Activated CD8-positive, alpha-beta memory T cell treated with anti-CD3 and anti-CD28 coated beads, Interleukin-2, amount 50 U/mL, for 1 hour (primary cell): ENCODE measurements around the gene PRSS38.

ENCODE experiments used
- DNase-seq: peaks from one replicate; pipeline ENCODE4 v3.0.0-alpha.2; 2020; ENCODE audit errors: extremely low read depth

PRSS38 gene

DNA sequence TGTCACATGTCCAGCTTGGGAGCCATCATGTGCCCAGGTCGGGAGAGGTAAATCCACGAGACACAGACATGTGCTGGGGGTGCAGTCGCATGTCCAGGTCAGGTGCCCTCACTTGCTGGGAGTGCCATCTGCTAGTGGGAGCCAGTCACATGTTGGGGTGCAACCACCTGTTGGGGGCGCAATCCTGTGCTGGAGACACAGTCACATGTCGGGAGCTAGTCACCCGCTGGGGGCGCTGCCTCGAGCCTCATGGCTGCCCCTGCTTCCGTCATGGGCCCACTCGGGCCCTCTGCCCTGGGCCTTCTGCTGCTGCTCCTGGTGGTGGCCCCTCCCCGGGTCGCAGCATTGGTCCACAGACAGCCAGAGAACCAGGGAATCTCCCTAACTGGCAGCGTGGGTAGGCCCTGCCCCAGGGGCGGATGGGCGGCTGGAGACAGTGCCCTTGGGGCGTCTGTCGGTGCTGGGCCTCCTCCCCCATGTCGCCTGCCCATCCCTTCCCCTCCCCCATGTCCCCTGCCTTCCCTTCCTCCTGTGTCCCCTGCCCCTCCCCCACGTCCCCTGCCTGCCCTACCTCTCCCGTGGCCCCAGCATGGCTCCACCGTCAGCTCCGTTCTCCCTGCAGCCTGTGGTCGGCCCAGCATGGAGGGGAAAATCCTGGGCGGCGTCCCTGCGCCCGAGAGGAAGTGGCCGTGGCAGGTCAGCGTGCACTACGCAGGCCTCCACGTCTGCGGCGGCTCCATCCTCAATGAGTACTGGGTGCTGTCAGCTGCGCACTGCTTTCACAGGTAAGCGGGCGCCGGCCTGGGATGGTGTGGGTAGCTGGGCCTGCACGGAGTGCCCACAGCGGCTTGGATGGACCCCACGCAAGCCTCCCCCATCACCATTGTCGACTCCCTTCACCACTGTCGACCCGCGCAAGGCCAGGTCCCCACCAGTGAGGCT is at the start of gene PRSS38:
Gene PRSS38 (plus strand): TSS at position 208 of the 942 bp plus-strand sequence. CDS start 42 bp downstream, at position 250.
- DNase-seq, result no peak

DNA sequence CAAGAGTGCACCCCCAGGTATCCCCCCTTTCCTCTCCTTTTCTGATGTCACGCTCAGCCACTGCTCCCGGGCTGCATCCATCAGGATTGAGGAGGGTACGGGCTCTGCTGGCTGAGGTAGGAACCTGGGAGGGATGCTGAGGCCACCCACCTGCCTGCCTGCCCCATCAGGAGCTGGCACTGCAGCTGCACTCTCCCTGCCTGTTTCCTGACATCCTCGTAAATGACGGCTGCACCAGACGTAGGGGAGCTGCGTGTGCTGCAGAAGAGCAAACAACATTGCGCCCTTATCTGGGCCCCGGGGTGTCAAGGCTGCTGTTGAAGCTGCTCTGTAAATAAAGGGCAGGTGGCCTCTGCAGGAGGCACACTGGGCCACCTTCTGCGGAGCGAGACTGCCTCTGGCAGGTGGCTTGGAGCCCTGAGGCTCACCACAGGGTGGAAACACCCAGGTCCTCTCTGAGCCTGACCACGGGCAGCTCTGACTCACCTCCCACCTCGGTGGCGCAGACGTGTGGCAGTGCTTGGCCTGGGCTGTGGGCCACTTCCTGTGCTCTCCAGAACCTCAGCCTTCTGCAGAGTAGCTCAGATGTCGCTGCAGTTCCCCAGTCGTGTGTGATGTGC is 49.4 kb upstream of the PRSS38 start:
- DNase-seq, result peak; percentile 61

DNA sequence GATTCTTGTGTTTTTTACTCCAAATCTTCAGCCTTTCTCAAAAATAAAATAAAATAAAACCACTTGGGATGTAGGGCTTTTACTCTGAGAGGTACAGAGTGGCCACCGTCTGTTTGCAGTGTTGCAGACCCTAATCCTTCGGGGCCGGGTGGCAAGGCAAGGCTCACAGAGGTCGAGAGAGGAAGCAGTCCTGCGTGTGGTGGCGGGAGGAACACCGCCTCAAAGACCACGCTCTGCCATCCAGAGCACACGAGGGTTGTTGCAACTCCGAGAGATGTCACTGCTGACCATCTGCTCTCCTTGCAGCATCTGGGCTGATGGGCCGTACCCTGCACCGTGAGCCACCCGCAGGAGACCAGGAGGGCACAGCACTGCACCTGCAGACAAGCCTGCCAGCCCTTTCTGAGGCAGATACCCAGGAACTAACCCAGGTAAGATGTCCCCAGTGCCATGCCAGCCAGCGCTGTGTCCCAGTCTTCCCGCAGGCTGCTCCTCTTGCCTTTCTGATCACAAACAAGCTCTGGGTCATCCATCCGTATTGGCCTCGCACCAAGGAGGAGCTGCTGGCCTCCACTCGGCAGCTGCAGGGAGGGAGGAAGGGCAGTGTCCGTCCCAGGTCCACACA is 48.7 kb upstream of the PRSS38 start:
- no peak for DNase-seq

DNA sequence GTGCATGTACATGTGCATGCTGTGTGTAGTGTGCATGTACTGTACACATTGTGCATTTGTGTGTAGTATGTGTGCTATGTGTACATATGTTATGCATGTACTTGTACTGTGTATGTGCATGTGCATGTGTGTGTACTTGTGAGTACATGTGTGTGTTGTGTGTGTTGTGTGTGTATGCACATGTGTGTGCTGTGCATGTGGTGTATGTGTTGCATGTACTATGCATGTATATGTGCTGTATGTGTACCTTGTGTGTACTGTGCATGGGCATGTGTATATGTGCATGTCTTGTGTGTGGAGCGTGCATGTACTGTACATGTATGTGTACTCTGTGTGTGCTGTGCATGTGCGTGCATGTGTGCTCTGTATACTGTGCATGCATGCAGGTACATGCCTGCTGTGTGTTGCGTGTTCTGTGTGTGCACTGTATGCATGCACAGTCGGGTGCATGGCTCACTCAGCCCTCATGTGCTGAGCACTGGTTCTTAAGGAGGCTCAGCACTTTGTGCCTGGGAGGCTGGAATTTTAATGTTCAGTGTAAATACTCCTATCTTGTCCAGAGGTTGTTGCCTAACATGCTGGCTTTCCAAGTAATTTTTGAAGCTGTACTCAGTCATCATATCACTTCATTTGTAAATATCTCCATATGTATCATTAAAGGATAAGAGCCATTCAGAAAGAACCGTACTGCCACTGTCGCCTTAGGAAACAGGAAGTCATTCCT is 47.9 kb upstream of the PRSS38 start:
- DNase-seq, result no peak

DNA sequence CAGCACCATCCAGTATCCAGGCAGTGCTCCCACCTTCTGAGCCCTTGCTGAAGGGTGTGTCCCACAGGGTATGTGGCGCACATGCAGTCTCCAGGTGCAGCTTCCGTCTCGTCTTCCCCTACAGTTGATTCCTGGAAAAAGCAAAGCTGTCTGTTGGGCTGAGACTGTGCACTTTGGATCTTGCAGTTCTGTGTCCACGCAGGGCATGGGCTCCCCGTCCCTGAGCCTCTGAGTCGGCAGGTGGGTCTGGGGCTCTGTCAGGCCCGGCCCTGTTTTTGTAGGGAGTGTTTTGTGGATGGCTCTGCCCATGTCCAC is 47.4 kb upstream of the PRSS38 start:
- DNase-seq, result no peak

DNA sequence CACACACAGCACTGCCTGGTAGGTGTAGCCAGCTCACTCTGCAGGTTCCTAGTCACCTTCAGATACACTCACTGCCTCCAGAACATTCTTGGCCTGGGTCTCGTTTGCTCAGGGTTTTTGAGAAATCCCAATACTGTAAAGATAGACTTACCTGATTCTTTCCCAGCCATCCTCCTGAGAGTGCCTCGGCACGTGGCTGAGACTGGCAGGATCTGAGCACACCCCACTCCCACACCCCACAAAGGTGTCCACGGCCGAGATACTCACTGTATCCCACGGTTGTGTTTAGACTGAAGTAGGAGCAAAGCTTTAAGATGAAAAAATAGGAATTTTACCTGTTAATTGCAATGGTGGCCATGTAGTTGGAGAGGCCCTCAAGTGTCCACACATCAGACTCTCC is 46.8 kb upstream of the PRSS38 start:
- DNase-seq, result no peak

DNA sequence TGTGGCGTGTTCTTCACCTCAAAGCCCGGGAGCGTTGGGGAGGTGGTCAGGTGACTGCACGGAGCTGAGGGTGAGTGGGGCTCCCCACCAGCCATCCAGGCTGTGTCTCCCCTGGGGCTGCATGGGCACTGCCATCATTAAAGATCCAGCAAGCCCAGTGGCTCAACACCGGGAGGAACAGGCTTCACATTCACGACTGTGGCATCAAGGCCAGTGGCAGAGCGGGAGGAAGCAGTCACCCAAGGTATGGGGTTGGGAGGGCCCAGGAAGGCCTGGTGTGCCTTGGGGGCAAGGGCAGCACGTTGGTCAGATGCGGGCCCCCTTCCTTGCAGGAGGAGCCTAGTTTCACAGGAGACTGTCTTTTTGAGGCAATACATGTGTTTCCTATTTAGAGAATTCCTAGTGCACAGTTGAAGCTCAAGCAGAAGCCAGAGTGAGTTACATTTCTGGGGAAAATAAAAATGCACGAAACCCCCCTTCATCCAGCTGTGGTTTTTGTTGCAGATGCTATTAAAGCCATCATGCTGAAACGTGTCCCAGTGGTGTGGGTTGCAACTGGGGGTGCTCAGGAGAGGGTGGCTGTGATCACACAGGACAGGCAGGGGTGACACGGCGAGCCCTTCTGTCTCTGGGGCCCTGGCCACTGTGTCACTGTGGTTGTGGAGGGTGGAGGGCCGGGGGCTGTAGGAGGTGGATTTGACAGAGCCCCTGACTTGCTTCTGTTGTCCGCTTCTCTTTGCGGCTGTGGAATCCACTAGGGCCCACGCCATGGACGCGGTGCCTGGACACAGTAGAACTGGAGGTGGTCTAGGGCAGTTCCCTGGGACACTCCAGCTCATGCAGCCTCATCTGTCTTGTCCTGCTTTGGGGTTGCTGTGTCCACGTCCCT is 46.2 kb upstream of the PRSS38 start:
- DNase-seq, result no peak

DNA sequence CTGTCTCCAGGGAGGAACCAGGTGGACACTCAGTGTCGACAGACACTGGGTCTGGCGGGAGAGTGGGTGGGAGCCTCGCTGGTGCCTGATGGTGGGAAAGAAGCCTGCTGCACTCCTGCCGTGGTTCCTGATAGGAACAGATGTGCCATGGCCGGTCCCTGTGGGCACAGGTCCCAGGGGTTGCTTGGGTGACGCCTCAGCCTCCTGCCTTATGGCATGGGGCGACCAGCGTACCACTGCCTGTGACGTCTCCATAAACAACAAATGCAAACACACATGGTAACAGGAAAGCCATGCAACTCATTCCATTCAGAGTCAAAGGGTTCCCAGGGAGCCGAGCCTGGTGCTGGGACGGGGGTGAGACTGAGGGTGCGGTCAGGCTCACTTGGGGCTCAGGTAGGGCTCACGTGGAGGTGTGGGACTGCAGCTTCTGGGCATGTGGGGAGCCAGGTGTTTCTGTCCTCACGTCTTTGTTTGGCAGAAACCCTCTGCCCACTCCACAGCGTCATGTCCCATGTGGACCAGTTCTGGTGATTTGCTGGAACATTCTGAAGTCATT is 45.5 kb upstream of the PRSS38 start:
- no peak for DNase-seq

DNA sequence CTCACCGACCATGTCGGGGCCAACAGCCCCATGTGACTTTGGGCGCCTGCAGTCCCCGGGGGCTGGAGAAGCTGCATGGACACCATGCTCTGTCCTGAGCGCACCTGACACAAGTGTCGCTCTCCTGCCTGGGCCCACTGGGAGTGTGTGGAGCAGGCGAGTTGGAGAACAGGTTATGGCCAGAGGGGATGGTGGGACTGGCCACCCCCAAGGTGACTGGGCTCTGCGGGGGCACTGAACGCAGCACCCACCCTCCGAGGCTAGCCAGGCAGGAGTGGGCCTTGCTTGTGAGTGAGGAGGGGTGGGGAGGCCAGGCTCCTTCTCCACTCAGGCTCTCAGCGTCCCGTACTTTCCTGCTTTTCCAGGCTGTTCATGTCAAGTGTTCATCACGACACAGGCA is 44.7 kb upstream of the PRSS38 start:
- DNase-seq, result no peak

DNA sequence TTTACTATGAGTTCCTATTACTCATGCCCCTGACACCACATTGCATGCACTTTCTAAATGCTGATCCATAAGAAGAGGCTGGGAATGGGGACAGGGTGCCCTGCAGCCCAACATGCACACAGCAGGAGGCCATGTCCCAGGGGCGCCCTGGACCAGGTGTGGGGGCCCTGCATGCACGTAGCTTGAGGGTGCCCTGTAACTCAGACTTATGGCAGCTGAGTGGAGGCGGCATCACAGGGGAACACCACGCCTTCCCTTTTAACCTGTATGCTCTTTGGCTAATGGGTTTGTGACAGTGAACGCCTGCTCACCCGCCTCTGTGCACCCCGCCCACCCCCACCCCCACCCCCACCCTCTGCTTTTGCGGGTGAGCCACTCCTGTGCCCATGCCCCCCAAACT is 44.1 kb upstream of the PRSS38 start:
- no peak for DNase-seq

DNA sequence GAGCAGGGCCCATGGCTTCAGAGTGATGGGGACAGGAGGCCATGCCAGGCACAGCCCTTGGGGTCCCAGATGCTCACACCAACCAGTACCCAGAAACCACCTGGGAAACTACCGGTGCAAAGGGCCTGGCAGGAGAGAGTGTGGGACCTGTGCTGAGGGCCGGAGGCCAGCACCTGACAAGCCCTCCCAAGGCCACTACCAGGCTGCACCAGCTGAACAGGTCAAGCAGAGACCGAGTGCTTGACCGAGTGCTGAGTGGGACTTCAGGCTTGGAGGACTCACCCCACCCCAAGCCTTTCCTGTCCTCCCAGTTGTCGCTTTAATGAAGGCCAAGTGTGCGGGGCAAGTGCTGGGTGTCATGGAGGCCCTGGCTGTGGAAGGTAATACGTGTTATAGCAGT is 43.7 kb upstream of the PRSS38 start:
- DNase-seq, result no peak

DNA sequence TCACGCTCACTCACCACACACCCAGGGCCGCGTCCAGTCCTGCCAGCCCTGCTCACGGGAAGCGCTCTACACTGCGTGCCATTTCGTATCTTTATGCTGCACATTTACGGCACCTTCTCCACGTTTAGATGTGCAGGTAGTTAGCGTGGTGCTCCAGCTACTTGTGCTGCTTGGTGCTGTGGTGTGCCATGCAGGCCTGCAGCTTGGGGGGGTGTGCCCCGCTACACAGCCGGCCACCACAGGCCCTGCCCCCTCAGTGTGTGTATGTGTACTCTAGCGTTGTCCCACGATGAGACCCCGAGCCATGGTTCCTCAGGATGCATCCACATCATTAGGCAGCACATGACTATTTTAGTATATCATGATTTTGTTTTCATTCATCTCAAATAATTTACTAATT is 41.9 kb upstream of the PRSS38 start:
- no peak for DNase-seq

DNA sequence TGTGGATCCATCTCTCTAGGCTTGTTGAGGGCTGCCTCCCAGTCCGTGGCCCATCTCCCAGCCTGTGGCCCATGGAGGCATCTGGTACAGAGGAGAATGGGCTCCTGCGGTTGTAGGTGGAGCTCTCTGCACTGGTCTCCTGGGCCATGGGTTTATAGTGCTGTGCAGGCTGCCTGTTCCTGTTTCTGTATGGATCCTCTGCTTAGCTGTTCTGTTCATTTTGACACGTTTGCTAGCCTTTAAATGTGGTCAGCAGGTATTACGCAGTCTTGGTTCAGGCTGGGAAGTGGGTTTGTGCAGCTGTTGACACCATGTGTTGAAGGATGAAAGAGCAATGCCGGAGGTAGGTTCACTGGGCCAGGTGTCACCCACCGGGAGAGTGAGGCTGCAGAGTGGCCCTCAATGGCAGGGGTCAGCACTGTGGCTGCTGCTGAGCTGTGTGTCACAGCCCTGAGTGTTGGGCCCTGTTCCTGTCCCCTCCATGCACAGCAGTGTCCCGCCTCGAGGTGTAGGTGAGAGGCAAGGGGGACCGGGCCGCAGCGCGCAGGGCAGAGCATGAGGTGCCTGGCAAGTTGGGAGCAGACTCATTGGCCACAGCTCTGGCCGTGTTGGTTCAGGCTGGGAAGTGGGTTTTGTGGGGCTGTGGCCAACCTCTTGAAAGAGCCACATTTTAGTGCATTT is 41.3 kb upstream of the PRSS38 start:
- peak; percentile 31 for DNase-seq

DNA sequence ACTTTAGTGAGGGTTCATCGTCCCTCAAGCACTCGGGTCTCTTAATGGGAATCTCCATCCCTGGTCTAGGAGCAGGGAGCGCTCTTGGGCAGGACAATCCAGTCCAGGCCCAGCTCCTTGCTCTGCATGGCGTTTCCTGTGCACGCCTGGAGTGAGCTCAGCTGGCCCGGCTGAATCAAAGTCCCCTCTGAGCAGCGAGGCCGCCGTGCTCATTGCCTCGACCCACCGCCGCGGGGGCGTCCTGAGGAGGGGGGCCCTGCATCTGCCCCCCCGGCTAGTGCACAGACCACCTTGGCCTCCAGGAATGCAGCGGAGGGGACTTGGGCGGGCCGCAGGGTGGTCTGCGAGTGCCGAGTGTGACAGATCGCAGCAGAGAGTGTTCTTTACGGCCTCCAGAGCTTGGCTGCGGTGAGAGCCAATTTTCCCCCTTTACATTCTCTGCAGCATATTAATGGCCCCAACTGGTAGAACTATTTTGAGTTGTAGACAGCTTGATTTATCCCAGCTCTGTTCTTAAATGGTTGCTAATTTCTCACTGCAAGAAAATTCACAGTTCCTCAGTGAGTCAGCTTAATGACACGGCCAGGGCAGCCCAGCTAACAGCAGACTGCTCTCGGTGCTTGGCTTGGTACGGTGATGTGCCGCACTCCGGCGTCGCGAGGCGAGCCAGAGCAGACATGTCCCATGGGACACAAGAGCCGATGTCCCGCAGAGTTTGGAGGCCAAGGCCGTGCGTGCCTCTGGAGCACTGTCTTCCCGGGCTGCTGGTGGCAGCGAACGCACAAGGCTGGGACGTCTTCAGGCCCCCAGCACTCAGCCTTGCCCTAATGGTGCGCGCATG is 40.4 kb upstream of the PRSS38 start:
- DNase-seq, result no peak

DNA sequence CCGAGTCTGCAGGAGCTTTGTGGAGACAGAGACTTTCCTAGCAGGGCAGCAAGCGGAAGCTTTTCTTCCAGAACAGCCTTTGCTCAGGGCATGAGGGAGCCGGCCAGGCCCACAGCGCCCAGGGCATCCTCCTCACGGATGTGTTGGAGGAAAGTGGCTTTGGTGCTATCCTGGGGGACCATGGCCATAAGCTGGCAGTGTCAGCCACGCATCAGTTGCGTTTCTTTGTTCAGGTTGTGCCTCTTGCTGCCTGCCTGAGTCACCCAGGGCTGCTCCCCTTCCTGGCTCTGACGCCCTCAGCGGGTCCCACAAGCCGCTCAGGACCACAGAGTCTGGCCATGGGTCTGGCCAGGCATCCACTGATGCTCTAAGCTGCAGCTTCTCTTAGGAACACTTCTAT is 39.6 kb upstream of the PRSS38 start:
- no peak for DNase-seq

DNA sequence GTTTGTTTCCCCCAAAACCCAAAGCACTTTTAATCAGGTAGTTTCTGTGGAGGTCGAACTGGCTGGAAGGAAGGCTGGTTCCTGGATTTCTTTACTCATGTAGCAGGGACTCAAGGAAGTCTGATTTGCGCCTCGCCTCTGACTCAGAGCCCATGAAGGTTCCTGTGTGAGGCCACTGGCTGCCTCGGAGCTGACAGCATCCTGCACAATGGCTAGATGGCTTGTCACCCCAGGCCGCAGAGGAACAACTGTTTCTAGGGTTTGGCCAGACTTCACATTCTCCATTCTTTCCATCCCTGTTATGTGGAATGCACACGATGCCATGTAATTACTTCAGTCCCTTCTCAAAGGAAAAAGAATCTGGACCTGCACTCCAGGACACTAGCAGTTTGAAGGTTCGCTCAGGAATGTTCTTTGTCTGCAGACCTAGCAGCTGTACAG is 39.1 kb upstream of the PRSS38 start:
- DNase-seq, result no peak

DNA sequence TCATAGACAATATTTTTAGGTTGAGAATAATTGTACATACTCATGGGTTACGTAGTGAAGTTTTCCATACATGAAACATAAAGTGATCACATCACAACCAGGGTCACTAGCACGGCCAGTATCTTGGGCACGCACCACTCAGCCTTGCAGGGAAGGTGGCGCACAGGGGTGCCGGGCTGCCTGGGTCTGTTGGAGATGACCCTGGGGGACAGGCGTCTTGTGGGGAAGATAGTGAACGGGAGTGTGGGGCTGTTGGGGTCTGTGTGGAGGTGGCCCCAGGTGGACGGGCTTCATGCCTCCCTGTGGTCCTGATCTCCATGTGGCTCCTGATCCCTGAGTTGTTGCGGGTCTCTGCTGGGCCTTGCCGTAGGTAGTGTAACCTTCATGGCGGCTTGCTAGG is 38.3 kb upstream of the PRSS38 start:
- DNase-seq, result no peak

DNA sequence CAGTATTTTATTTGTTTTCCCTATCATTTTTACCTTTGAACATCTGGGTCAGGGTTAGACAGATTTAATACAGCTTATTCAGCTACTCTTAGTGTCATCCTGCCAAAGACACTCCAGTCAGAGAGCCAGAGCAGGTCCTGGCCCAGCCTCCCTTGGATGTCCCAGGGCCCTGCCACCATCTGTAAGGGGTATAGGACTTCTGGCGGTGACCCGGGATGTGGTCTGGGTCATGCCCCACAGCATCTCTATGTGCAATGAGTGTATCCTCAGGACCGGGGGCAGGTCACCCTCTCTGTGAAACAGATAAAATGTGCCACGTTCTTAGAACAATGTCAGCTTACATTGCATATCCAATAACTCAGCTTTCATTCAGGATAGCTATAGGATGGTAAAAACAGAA is 37.8 kb upstream of the PRSS38 start:
- DNase-seq, result no peak

DNA sequence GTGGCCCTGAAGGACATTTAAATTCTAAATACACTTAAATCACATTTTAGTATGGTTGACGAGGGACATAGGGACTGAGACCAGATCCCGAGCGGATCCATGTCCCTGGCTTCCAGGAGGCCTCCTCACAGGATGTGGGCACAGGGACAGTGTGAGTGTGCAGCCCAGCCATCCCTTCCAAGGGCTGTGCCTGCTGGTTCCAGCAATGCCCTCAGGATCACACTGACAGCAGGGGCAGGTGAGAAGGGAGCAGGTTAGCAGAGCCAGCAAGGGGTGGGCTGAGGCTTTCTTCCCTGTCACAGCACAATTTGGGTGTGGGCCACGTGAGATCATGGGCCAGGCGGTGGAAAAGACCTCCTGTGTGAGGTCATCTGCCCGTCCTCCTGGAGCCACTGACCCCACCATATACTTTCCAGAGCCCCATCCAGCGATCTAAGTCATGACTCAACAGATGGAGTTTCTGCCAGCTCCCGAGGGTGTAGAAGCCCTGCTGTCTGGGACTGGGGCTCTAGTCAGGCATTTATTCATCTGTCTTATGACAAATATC is 37.0 kb upstream of the PRSS38 start:
- no peak for DNase-seq
